ENCODE data around the gene ASB18.
A peak's percentile ranks its signal among the peaks of the same experiment; 100 is the strongest.

The ASB18 gene

DNA sequence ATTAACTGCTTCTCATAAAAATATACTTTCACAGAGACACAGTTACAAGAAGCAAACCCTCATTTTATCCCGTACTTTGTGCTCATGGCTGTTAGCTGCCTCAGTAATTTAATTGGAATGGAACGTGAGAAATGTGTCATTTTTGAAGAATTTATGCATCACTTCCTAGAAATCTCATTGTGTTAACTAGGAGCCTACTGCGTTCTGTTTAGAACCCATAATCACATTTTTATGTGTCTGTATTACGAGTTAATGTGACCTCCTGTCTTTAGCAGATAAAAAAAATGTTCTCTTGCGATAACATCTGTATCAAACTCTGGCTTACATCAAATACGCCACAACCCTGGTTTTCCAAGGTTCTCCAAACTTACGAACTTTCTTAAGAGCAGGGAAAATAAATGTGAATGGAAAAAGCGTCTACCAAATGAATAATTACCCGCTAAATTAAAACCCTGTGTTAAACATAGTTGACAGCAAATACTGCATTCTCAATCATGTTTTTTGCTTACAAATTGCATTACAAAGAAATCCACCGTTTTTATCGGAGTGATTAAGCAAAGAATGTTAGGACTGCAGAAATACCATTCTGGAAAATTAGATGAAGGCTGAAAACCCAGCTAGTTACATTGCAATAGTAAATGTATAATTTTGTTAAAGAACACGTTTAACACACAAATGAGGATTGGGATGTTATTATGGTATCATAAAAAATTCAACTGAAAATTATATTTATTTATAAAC is 84.0 kb downstream of the ASB18 start:
- H3K9ac ChIP-seq: no peak overlapping the region
- no peaks in the 10 kb centered on the region for H3K36me3 ChIP-seq (ENCODE audit: control insufficient read depth, insufficient read depth, low read length)
- no peak overlapping the region for H3K4me3 ChIP-seq (ENCODE audit: low read depth, low read length)
- no peak overlapping the region for H2AFZ ChIP-seq
- no peaks in the 10 kb centered on the region for H3K9me3 ChIP-seq (ENCODE audit: control insufficient read depth, low read length)
- H3K27me3 ChIP-seq (ENCODE audit: control insufficient read depth, insufficient read depth, low read length): peaks cover 17% of the 10 kb centered on the region
- H3K4me1 ChIP-seq: peaks cover 2% of the 10 kb centered on the region
- TF ChIP-seq, protein P1, sequence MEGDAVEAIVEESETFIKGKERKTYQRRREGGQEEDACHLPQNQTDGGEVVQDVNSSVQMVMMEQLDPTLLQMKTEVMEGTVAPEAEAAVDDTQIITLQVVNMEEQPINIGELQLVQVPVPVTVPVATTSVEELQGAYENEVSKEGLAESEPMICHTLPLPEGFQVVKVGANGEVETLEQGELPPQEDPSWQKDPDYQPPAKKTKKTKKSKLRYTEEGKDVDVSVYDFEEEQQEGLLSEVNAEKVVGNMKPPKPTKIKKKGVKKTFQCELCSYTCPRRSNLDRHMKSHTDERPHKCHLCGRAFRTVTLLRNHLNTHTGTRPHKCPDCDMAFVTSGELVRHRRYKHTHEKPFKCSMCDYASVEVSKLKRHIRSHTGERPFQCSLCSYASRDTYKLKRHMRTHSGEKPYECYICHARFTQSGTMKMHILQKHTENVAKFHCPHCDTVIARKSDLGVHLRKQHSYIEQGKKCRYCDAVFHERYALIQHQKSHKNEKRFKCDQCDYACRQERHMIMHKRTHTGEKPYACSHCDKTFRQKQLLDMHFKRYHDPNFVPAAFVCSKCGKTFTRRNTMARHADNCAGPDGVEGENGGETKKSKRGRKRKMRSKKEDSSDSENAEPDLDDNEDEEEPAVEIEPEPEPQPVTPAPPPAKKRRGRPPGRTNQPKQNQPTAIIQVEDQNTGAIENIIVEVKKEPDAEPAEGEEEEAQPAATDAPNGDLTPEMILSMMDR (IDR thresholded peaks at IDR 0.05): no peak
- H3K4me2 ChIP-seq (ENCODE audit: low read length): no peak overlapping the region
- no peak overlapping the region for H3K27ac ChIP-seq
- no peaks in the 10 kb centered on the region for H3K79me2 ChIP-seq

DNA sequence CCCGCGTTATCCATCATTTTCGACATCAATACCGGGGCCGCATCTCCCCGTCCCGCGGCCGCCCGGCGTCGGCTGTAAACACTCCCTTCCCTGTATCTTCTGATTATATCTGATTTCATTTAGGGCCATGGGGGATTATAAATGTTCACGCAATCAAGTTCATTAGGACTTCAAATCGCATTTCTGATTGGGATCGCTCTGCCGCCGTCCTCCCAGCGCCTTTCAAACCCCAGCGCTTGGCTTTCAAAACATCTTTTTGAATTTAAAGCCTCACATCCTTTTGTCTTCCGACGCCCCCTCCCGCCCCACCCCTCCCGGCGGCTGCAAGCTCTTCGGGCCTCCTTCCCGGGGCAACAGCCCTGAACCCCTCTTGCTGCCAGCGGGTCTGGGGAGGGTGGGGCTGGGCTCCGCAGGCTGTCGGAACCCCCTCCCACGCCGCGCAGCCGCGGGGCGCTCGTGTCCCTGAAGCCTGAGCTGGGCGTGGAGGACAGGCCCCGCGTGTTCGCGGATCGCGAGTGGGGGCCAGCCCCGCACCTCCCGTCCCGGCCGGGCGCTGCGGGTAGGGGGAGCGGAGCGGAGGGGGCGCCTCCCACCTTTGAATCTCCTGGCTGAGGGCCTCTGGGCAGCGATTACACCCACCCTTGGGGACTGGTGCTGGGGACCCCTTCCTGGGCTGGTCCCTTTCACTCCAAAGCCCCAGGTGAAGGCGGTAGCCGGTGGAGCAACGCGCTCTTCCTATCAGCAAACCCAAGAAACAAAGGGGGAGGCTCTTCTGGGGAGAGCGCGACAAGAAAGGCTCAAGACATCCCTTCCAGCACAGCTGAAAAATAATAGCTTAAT is 84.8 kb downstream of the ASB18 start:
- Histone ChIP-seq H3K9me3 (ENCODE audit: control insufficient read depth, low read length) (no peaks in the 10 kb centered on the region), H3K27ac (no peak overlapping the region), H3K79me2 (no peaks in the 10 kb centered on the region), H3K36me3 (ENCODE audit: control insufficient read depth, insufficient read depth, low read length) (no peaks in the 10 kb centered on the region), H2AFZ (no peak overlapping the region), H3K27me3 (ENCODE audit: control insufficient read depth, insufficient read depth, low read length) (peaks cover 17% of the 10 kb centered on the region), H3K4me3 (ENCODE audit: low read depth, low read length) (no peak overlapping the region), H3K9ac (no peak overlapping the region), H3K4me2 (ENCODE audit: low read length) (no peak overlapping the region), H3K4me1 (peaks cover 2% of the 10 kb centered on the region)
- TF ChIP-seq, protein P1 (IDR thresholded peaks at IDR 0.05): no peak

DNA sequence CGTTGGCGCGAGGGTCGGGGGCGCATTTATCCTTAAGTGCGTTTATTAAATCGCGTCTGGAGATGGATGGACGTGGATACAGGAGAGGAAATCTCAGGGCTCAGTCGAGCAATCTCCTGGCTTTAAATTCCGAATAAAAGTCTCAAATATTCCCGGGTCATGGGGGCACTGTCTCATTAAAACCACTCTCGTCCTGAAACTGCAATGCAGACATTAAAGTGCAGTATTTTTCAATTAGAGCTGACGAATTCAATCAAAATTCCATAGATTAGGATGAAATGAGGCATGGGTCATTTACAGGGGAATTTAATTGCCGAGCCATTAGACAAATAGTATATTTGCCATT is 85.3 kb downstream of the ASB18 start:
- Histone ChIP-seq H3K27me3 (ENCODE audit: control insufficient read depth, insufficient read depth, low read length) (peaks cover 17% of the 10 kb centered on the region), H3K9ac (no peak overlapping the region), H3K4me3 (ENCODE audit: low read depth, low read length) (no peak overlapping the region)

DNA sequence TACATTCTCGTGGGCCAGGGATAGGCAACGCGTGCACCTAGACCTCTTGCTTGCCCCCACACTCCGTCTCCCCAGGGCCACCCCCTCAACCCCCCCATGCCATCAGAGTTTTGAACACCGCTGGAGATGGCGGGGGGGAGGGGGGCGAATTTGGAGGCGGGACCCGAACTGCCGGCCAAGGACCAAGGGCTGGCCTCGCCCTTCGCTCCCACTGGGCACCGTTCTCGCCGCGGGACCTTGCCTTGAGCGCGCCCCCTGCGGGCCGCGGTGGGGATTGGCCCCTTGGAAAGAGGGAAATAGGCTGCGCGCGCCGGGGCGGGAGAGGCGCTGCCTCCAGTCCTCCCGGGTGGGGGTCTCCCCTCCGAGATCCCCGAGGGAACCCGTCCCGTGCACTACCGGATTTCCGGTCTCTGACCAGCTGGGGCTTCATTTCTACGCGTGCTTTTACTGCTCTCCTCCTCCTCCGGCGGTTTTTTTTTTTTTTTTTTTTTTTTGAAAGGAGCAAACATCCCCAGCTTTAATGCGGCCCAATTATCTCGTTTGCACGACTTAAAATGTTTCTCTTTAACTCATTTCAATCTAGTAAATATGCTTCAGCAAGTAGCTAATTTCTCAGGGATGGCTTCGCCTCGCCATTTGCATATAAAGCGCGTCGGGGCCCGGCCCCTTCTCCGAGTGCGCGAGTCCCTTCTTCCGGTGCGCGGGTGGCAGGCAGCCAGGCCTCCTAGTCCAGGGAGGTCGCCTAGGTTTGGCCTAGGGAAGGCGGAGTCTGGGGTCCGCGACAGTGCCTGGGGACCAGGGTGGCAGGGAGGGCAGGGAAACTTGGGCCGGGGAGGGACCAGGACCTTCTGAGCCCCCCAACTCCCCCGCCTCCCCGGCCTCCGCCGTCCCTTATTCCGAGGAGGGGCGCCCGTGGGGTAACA is 86.0 kb downstream of the ASB18 start:
- peaks cover 2% of the 10 kb centered on the region for H3K4me1 ChIP-seq
- H3K9me3 ChIP-seq (ENCODE audit: control insufficient read depth, low read length): no peaks in the 10 kb centered on the region
- peak overlapping the region; percentile 43 for H3K4me2 ChIP-seq (ENCODE audit: low read length)
- H3K9ac ChIP-seq: no peak overlapping the region
- peaks cover 17% of the 10 kb centered on the region for H3K27me3 ChIP-seq (ENCODE audit: control insufficient read depth, insufficient read depth, low read length)
- no peak overlapping the region for H3K27ac ChIP-seq
- TF ChIP-seq, protein P1 (IDR thresholded peaks at IDR 0.05): peak; percentile 55
- peak overlapping the region; percentile 4 for H3K4me3 ChIP-seq (ENCODE audit: low read depth, low read length)
- H3K36me3 ChIP-seq (ENCODE audit: control insufficient read depth, insufficient read depth, low read length): no peaks in the 10 kb centered on the region
- H2AFZ ChIP-seq: peak overlapping the region; percentile 51
- H3K79me2 ChIP-seq: no peaks in the 10 kb centered on the region

More for the DNA sequence above, 85.3 kb downstream of the ASB18 start:
- Histone ChIP-seq H2AFZ (no peak overlapping the region), H3K4me2 (ENCODE audit: low read length) (no peak overlapping the region), H3K9me3 (ENCODE audit: control insufficient read depth, low read length) (no peaks in the 10 kb centered on the region), H3K4me1 (peaks cover 2% of the 10 kb centered on the region), H3K79me2 (no peaks in the 10 kb centered on the region), H3K36me3 (ENCODE audit: control insufficient read depth, insufficient read depth, low read length) (no peaks in the 10 kb centered on the region), H3K27ac (no peak overlapping the region)
- TF ChIP-seq, protein P1 (IDR thresholded peaks at IDR 0.05): no peak

All from parathyroid adenoma (tissue), 2 donors.